GM12878 (cell line): ENCODE results near the gene CARM1. TPM values are rescaled to one million over a fixed set of nuclear protein-coding genes. Genes with fewer than 3 reads are reported as not detected.

Experiments used
- ATAC-seq: fragments of 200-7000 bp; cut with Tn5 transposase; 3 replicates; pipeline ENCODE4 v1.9.1; 2020; ENCODE audit warnings: mild to moderate bottlenecking, moderate library complexity
- BruUV-seq: library from RNA; stranded (reverse); fragments of 400-500 nt; replicated peaks from 2 replicates; lab custom pipeline; 2021; lab: Mats Ljungman, UMichigan
- CTCF ChIA-PET: fragments of 300-600 bp; sonication (Branson Sonifier 250); formaldehyde crosslinking; extraction: SDS; loops from one replicate; lab custom pipeline; 2021; ENCODE audit warnings: inconsistent platforms; lab: Yijun Ruan, JAX
- POLR2A ChIA-PET: fragments of 350-600 bp; formaldehyde crosslinking; extraction: SDS; loops from one replicate; lab custom pipeline; 2021; ENCODE audit warnings: inconsistent platforms; lab: Charles Lee
- RAD21 ChIA-PET: fragments of 300-600 bp; sonication (Branson Sonifier 250); formaldehyde crosslinking; loops from one replicate; lab custom pipeline; 2023; ENCODE audit warnings: antibody characterized with exemption; ENCODE audit not compliant: unreplicated experiment; lab: Charles Lee
- SMC1A ChIA-PET: fragments of 300-600 bp; sonication (Branson Sonifier 250); formaldehyde crosslinking; loops from one replicate; lab custom pipeline; 2023; ENCODE audit not compliant: unreplicated experiment, uncharacterized antibody; lab: Charles Lee
- DNase-seq: peaks from one replicate; pipeline ENCODE4 v3.0.0-alpha.2; 2011; ENCODE audit warnings: low read depth, low spot score
- FAIRE-seq: peaks from 3 replicates; lab custom pipeline; 2011; peaks lifted over from hg19 to GRCh38; lab: Jason Lieb, UNC
- H2AFZ ChIP-seq: 2 replicates; pipeline ENCODE4 v1.6.0; 2011; ENCODE audit warnings: low read depth, low read length, control low read depth; ENCODE audit not compliant: control insufficient read depth
- H3K27ac ChIP-seq: 2 replicates; pipeline ENCODE4 v1.5.1; 2011; ENCODE audit warnings: control low read depth; ENCODE audit not compliant: control insufficient read depth, insufficient read depth
- H3K27me3 ChIP-seq, 2 experiments: replicated peaks in 1 of 2; 2 replicates each; pipeline versions ENCODE4 v1.6.0 to v1.6.1; 2011; ENCODE audit warnings: low read length in 1 of 2; ENCODE audit not compliant: control insufficient read depth in 2 of 2, insufficient read depth in 2 of 2
- H3K36me3 ChIP-seq, 2 experiments: 2 replicates each; pipeline ENCODE4 v1.5.1; 2011; ENCODE audit warnings: low read length in 1 of 2; ENCODE audit not compliant: control insufficient read depth in 2 of 2, insufficient read depth in 2 of 2
- H3K4me1 ChIP-seq: 2 replicates; pipeline ENCODE4 v1.6.1; 2011; ENCODE audit warnings: mild to moderate bottlenecking, low read length, moderate library complexity, mixed read lengths; ENCODE audit not compliant: control insufficient read depth, insufficient read depth
- H3K4me2 ChIP-seq: 2 replicates; pipeline ENCODE4 v1.6.0; 2011; ENCODE audit warnings: control low read depth; ENCODE audit not compliant: control insufficient read depth, insufficient read depth
- H3K4me3 ChIP-seq: fragments of 200-600 bp; sonication (generic); 2 replicates; pipeline ENCODE4 v1.5.1; 2016
- H3K79me2 ChIP-seq: 2 replicates; pipeline ENCODE4 v1.6.0; 2011; ENCODE audit warnings: low read length; ENCODE audit not compliant: control insufficient read depth, insufficient read depth
- H3K9ac ChIP-seq: 2 replicates; pipeline ENCODE4 v1.8.0; 2011; ENCODE audit warnings: low read length, control low read depth, mixed read lengths; ENCODE audit not compliant: control insufficient read depth, insufficient read depth
- H3K9me3 ChIP-seq: replicated peaks from 3 replicates; pipeline ENCODE4 v1.5.1; 2011; ENCODE audit warnings: mild to moderate bottlenecking, low read length; ENCODE audit not compliant: control insufficient read depth, insufficient read depth
- H4K20me1 ChIP-seq: 2 replicates; pipeline ENCODE4 v1.6.0; 2011; ENCODE audit not compliant: control insufficient read depth, insufficient read depth
- ATF3 ChIP-seq: IDR thresholded peaks from 2 replicates; pipeline ENCODE4 v1.6.1; 2011; ENCODE audit warnings: low read depth, mild to moderate bottlenecking, low read length, moderate library complexity, borderline replicate concordance; ENCODE audit errors: extremely low read depth
- BACH1 ChIP-seq: fragments of 450-650 bp; IDR thresholded peaks from 2 replicates; pipeline ENCODE4 v1.6.1; 2017; ENCODE audit warnings: mild to moderate bottlenecking, borderline replicate concordance
- CREB1 ChIP-seq: IDR thresholded peaks from 2 replicates; pipeline ENCODE4 v1.6.1; 2012; ENCODE audit warnings: low read depth, mild to moderate bottlenecking, inconsistent platforms
- HSF1 ChIP-seq: fragments of 150-350 bp; IDR thresholded peaks from 2 replicates; pipeline ENCODE4 v1.6.1; 2014; ENCODE audit warnings: mild to moderate bottlenecking, low read depth, low read length
- JUNB ChIP-seq: IDR thresholded peaks from 2 replicates; pipeline ENCODE4 v1.6.1; 2016; ENCODE audit warnings: antibody characterized with exemption, mild to moderate bottlenecking
- NR2C2 ChIP-seq: IDR thresholded peaks from 2 replicates; pipeline ENCODE4 v1.6.1; 2011; ENCODE audit warnings: borderline replicate concordance, low read depth; ENCODE audit not compliant: control insufficient read depth, insufficient read length
- SRF ChIP-seq, 2 experiments: IDR thresholded peaks; 2 replicates each; pipeline ENCODE4 v1.6.1; 2011; ENCODE audit warnings: low read depth in 2 of 2, low read length in 2 of 2, mild to moderate bottlenecking in 1 of 2, moderate library complexity in 1 of 2
- SUZ12 ChIP-seq: fragments of 200-600 bp; sonication (generic); IDR thresholded peaks from one replicate; pipeline ENCODE4 v1.6.1; 2018; ENCODE audit warnings: antibody characterized with exemption, mild to moderate bottlenecking; ENCODE audit not compliant: unreplicated experiment
- WGBS: methylation state at CpG from one replicate; pipeline ENCODE4 v1.1.6; 2016; ENCODE audit warnings: low lambda C conversion rate; ENCODE audit not compliant: insufficient replicate concordance, insufficient coverage; ENCODE audit errors: missing lambda C conversion rate; 5-methylcytosine and 5-hydroxymethylcytosine counted together
- in situ Hi-C: fragments of 300-500 bp; cut with MboI; formaldehyde crosslinking; loops from 9 replicates; pipeline ENCODE4 v1.14.3; 2018; ENCODE audit warnings: mixed read lengths
- intact Hi-C: fragments of 100-400 bp; cut with micrococcal nuclease; formaldehyde crosslinking; loops from one replicate; pipeline ENCODE4 v1.14.2; 2022; ENCODE audit not compliant: unreplicated experiment
- polyA plus RNA-seq, 11 experiments: library from polyadenylated mRNA; depleted of rRNA in 4 of 11; unstranded in 6 of 11; stranded (reverse) in 5 of 11; fragments of >200 nt; fragmentation: Nextera tagmentation in 4 of 11; fragmentation: Illumina TruSeq in 1 of 11; extraction: Ambion mirVana in 4 of 11; extraction: Trizol in 1 of 11; gene quantifications; 1 replicate in 1 of 11; 2 replicates in 10 of 11; pipeline versions ENCODE4 v1.2.1 to v1.2.3, GENCODE V29; 2011 to 2016; ENCODE audit warnings: inconsistent platforms in 2 of 11, missing spikeins in 2 of 11, low read depth in 1 of 11
- total RNA-seq, 4 experiments: library from RNA; depleted of rRNA in 3 of 4; stranded (reverse); fragments of >200 nt in 3 of 4; fragmentation: Illumina TruSeq in 1 of 4; extraction: Trizol in 1 of 4; gene quantifications; 2 replicates each; pipeline versions ENCODE4 v1.2.1 to v1.2.3, GENCODE V29; 2013 to 2021
- TF ChIP-seq, protein P1 (sequence below): fragments of 450-650 bp; IDR thresholded peaks from 2 replicates; pipeline ENCODE4 v1.6.1; 2018; ENCODE audit warnings: mild to moderate bottlenecking, low read depth, moderate library complexity; ENCODE audit not compliant: partially characterized antibody
- TF ChIP-seq, protein P2 (sequence below): IDR thresholded peaks from 2 replicates; pipeline ENCODE4 v1.6.1; 2011; ENCODE audit warnings: borderline replicate concordance, low read depth, mild to moderate bottlenecking, moderate library complexity, mixed read lengths, low read length; ENCODE audit not compliant: insufficient read depth; ENCODE audit errors: extremely low read length
- TF ChIP-seq, protein P3 (sequence below): IDR thresholded peaks from 2 replicates; pipeline ENCODE4 v1.6.1; 2012; ENCODE audit warnings: improper control_type of control experiment, low read depth, low read length; ENCODE audit not compliant: insufficient replicate concordance

The CARM1 gene
- total and polyA plus RNA-seq, 10 of the 15 experiments (the other 5 are each of a cell fraction or from before 2014, with no cell fraction given), result 0.45 to 116 (median 39.7) TPM

DNA sequence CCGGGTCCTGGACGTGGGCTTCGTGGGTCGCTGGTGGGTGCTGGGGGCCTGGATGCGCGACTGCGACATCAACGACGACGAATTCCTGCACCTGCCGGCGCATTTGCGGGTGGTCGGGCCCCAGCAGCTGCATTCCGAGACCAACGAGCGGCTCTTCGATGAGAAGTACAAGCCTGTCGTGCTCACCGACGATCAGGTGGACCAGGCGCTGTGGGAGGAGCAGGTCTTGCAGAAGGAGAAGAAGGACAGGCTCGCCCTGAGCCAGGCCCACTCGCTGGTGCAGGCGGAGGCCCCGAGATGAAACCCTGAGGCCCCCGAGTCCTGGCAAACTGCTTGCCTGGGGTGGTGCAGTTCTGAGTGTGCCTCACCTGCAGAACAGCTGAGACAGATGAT, 58.0 kb downstream of the CARM1 start:
- in situ Hi-C loops, result no loop called here
- H3K27ac ChIP-seq, result peak overlapping the region; percentile 46; the same call in 1 of the 2 replicates
- intact Hi-C loops, result loop anchor here (2.0 kb wide), 1 partner anchor 51 kb away; no protein-coding TSS in a partner anchor
- WGBS, result 1% methylated on average over 27 of the region's 27 CpGs
- H4K20me1 ChIP-seq, result no peaks in the 10 kb centered on the region
- RAD21 ChIA-PET, result interaction anchor here (0.6 to 2.5 kb wide), 8 partner anchors 9 to 578 kb away, joined by 3 to 9 read pairs (median 3); no protein-coding TSS in a partner anchor
- H3K36me3 ChIP-seq, result no peaks in the 10 kb centered on the region; a peak in 1 of 4 replicates
- peak overlapping the region; percentile 92 for H3K4me2 ChIP-seq
- BruUV-seq, result no TSS peak
- H3K27me3 ChIP-seq, result no peaks in the 10 kb centered on the region
- SMC1A ChIA-PET, result interaction anchor here (1.1 to 2.4 kb wide), 3 partner anchors 13 to 71 kb away, joined by 3 to 7 read pairs (median 4); no protein-coding TSS in a partner anchor
- CTCF ChIA-PET, result interaction anchor here (0.6 to 1.9 kb wide), 6 partner anchors 12 to 212 kb away, joined by 3 to 11 read pairs (median 6); no protein-coding TSS in a partner anchor
- H3K4me3 ChIP-seq, result peak overlapping the region; percentile 89
- peak overlapping the region; percentile 36 for H3K9ac ChIP-seq
- no peak for FAIRE-seq
- ATAC-seq, result no peak
- H2AFZ ChIP-seq, result peak overlapping the region; percentile 68; the same call in 1 of the 2 replicates
- peaks cover 26% of the 10 kb centered on the region for H3K79me2 ChIP-seq
- no peaks in the 10 kb centered on the region for H3K9me3 ChIP-seq
- POLR2A ChIA-PET, result interaction anchor here (0.6 to 1.3 kb wide), 7 partner anchors 14 to 160 kb away, joined by 3 to 6 read pairs (median 4); partner anchors contain the start of gene LDLR
- peaks cover 7% of the 10 kb centered on the region for H3K4me1 ChIP-seq
- no peak for DNase-seq
- no peak for TF ChIP-seq BACH1
- no peak for TF ChIP-seq NR2C2
- TF ChIP-seq JUNB, result no peak
- TF ChIP-seq, protein P1, sequence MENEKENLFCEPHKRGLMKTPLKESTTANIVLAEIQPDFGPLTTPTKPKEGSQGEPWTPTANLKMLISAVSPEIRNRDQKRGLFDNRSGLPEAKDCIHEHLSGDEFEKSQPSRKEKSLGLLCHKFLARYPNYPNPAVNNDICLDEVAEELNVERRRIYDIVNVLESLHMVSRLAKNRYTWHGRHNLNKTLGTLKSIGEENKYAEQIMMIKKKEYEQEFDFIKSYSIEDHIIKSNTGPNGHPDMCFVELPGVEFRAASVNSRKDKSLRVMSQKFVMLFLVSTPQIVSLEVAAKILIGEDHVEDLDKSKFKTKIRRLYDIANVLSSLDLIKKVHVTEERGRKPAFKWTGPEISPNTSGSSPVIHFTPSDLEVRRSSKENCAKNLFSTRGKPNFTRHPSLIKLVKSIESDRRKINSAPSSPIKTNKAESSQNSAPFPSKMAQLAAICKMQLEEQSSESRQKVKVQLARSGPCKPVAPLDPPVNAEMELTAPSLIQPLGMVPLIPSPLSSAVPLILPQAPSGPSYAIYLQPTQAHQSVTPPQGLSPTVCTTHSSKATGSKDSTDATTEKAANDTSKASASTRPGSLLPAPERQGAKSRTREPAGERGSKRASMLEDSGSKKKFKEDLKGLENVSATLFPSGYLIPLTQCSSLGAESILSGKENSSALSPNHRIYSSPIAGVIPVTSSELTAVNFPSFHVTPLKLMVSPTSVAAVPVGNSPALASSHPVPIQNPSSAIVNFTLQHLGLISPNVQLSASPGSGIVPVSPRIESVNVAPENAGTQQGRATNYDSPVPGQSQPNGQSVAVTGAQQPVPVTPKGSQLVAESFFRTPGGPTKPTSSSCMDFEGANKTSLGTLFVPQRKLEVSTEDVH, result no peak
- TF ChIP-seq HSF1, result no peak
- no peak for TF ChIP-seq SRF (IDR thresholded peaks at IDR 0.05; ENCODE audit: low read depth in 2 of 2, low read length in 2 of 2)
- TF ChIP-seq ATF3, result no peak
- TF ChIP-seq CREB1, result no peak
- TF ChIP-seq, protein P2, sequence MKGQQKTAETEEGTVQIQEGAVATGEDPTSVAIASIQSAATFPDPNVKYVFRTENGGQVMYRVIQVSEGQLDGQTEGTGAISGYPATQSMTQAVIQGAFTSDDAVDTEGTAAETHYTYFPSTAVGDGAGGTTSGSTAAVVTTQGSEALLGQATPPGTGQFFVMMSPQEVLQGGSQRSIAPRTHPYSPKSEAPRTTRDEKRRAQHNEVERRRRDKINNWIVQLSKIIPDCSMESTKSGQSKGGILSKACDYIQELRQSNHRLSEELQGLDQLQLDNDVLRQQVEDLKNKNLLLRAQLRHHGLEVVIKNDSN, result no peak
- no peak for TF ChIP-seq SUZ12
- TF ChIP-seq, protein P3, sequence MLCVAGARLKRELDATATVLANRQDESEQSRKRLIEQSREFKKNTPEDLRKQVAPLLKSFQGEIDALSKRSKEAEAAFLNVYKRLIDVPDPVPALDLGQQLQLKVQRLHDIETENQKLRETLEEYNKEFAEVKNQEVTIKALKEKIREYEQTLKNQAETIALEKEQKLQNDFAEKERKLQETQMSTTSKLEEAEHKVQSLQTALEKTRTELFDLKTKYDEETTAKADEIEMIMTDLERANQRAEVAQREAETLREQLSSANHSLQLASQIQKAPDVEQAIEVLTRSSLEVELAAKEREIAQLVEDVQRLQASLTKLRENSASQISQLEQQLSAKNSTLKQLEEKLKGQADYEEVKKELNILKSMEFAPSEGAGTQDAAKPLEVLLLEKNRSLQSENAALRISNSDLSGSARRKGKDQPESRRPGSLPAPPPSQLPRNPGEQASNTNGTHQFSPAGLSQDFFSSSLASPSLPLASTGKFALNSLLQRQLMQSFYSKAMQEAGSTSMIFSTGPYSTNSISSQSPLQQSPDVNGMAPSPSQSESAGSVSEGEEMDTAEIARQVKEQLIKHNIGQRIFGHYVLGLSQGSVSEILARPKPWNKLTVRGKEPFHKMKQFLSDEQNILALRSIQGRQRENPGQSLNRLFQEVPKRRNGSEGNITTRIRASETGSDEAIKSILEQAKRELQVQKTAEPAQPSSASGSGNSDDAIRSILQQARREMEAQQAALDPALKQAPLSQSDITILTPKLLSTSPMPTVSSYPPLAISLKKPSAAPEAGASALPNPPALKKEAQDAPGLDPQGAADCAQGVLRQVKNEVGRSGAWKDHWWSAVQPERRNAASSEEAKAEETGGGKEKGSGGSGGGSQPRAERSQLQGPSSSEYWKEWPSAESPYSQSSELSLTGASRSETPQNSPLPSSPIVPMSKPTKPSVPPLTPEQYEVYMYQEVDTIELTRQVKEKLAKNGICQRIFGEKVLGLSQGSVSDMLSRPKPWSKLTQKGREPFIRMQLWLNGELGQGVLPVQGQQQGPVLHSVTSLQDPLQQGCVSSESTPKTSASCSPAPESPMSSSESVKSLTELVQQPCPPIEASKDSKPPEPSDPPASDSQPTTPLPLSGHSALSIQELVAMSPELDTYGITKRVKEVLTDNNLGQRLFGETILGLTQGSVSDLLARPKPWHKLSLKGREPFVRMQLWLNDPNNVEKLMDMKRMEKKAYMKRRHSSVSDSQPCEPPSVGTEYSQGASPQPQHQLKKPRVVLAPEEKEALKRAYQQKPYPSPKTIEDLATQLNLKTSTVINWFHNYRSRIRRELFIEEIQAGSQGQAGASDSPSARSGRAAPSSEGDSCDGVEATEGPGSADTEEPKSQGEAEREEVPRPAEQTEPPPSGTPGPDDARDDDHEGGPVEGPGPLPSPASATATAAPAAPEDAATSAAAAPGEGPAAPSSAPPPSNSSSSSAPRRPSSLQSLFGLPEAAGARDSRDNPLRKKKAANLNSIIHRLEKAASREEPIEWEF, result no peak
